NCI-H1436 (cell line): ENCODE results near the gene GPC5.

Experiments used
- DNase-seq: peaks from one replicate; lab custom pipeline; 2025; lab: John Stamatoyannopoulos, UW

GPC5 gene

GRCh38 chr13:92377396-92377795 is 979.0 kb downstream of the GPC5 start:
- DNase-seq = no peak

GRCh38 chr13:92379371-92379770 is 981.0 kb downstream of the GPC5 start:
- DNase-seq = no peak

- DNase-seq = no peak
Measured at GRCh38 chr13:92384410-92384809, 986.0 kb downstream of the GPC5 start.

GRCh38 chr13:92387245-92387644 is 988.8 kb downstream of the GPC5 start:
- DNase-seq = no peak

- DNase-seq = no peak
Measured at GRCh38 chr13:92390217-92390616, 991.8 kb downstream of the GPC5 start.

GRCh38 chr13:92403606-92404005 is 1005.2 kb downstream of the GPC5 start:
- DNase-seq = no peak

GRCh38 chr13:92407858-92408257 is 1009.4 kb downstream of the GPC5 start:
- no peak for DNase-seq

GRCh38 chr13:92412481-92412880 is 1014.1 kb downstream of the GPC5 start:
- no peak for DNase-seq

GRCh38 chr13:92412996-92413395 is 1014.6 kb downstream of the GPC5 start:
- no peak for DNase-seq

GRCh38 chr13:92413452-92413851 is 1015.0 kb downstream of the GPC5 start:
- DNase-seq = no peak

- no peak for DNase-seq
Measured at GRCh38 chr13:92414851-92415250, 1016.4 kb downstream of the GPC5 start.

GRCh38 chr13:92415781-92416180 is 1017.4 kb downstream of the GPC5 start:
- no peak for DNase-seq

GRCh38 chr13:92418818-92419412 is 1020.5 kb downstream of the GPC5 start:
- no peak for DNase-seq

- DNase-seq = no peak
Measured at GRCh38 chr13:92429231-92429630, 1030.8 kb downstream of the GPC5 start.

GRCh38 chr13:92433386-92433785 is 1035.0 kb downstream of the GPC5 start:
- no peak for DNase-seq

- DNase-seq = no peak
Measured at GRCh38 chr13:92433963-92434362, 1035.5 kb downstream of the GPC5 start.

- no peak for DNase-seq
Measured at GRCh38 chr13:92436924-92437323, 1038.5 kb downstream of the GPC5 start.

GRCh38 chr13:92444244-92444643 is 1045.8 kb downstream of the GPC5 start:
- no peak for DNase-seq

- no peak for DNase-seq
Measured at GRCh38 chr13:92451060-92451459, 1052.6 kb downstream of the GPC5 start.

GRCh38 chr13:92452840-92453239 is 1054.4 kb downstream of the GPC5 start:
- no peak for DNase-seq

- no peak for DNase-seq
Measured at GRCh38 chr13:92459306-92459705, 1060.9 kb downstream of the GPC5 start.

GRCh38 chr13:92460479-92460878 is 1062.1 kb downstream of the GPC5 start:
- DNase-seq = no peak

GRCh38 chr13:92461402-92461801 is 1063.0 kb downstream of the GPC5 start:
- no peak for DNase-seq

- DNase-seq = no peak
Measured at GRCh38 chr13:92461831-92462230, 1063.4 kb downstream of the GPC5 start.

- no peak for DNase-seq
Measured at GRCh38 chr13:92463134-92463533, 1064.7 kb downstream of the GPC5 start.
